Stimulated activated CD8-positive, alpha-beta memory T cell treated with anti-CD3 and anti-CD28 coated beads, Interleukin-12 subunit alpha, Interleukin-12 subunit beta, amount 100 ng/mL, for 4 hours (primary cell): ENCODE measurements around the gene CDKAL1.

Experiments used
- DNase-seq: peaks from one replicate; pipeline ENCODE4 v3.0.0-alpha.2; 2020; ENCODE audit warnings: low read depth

CDKAL1 gene

GRCh38 chr6:20681243-20681684, 147.0 kb downstream of the CDKAL1 start:
- no peak for DNase-seq

GRCh38 chr6:20684474-20684873, 150.2 kb downstream of the CDKAL1 start:
- no peak for DNase-seq

- DNase-seq = no peak
Observed at GRCh38 chr6:20686142-20686541, 151.9 kb downstream of the CDKAL1 start.

GRCh38 chr6:20687494-20687893, 153.2 kb downstream of the CDKAL1 start:
- no peak for DNase-seq

GRCh38 chr6:20688710-20689500, 154.6 kb downstream of the CDKAL1 start:
- DNase-seq = no peak

- DNase-seq = no peak
Observed at GRCh38 chr6:20691185-20691584, 156.9 kb downstream of the CDKAL1 start.

GRCh38 chr6:20692023-20692422, 157.8 kb downstream of the CDKAL1 start:
- no peak for DNase-seq

GRCh38 chr6:20693466-20694063, 159.3 kb downstream of the CDKAL1 start:
- no peak for DNase-seq

GRCh38 chr6:20696676-20697075, 162.4 kb downstream of the CDKAL1 start:
- DNase-seq = no peak

- no peak for DNase-seq
Observed at GRCh38 chr6:20698675-20699074, 164.4 kb downstream of the CDKAL1 start.

- DNase-seq = no peak
Observed at GRCh38 chr6:20699402-20699801, 165.1 kb downstream of the CDKAL1 start.

- DNase-seq = no peak
Observed at GRCh38 chr6:20700375-20700774, 166.1 kb downstream of the CDKAL1 start.

GRCh38 chr6:20702366-20702765, 168.1 kb downstream of the CDKAL1 start:
- no peak for DNase-seq

GRCh38 chr6:20703049-20703448, 168.8 kb downstream of the CDKAL1 start:
- DNase-seq = no peak

- DNase-seq = no peak
Observed at GRCh38 chr6:20704325-20705025, 170.2 kb downstream of the CDKAL1 start.

- DNase-seq = no peak
Observed at GRCh38 chr6:20705741-20706140, 171.5 kb downstream of the CDKAL1 start.

- no peak for DNase-seq
Observed at GRCh38 chr6:20706238-20706938, 172.1 kb downstream of the CDKAL1 start.

- DNase-seq = no peak
Observed at GRCh38 chr6:20706939-20707485, 172.8 kb downstream of the CDKAL1 start.

- no peak for DNase-seq
Observed at GRCh38 chr6:20707870-20708269, 173.6 kb downstream of the CDKAL1 start.

- no peak for DNase-seq
Observed at GRCh38 chr6:20708367-20709124, 174.3 kb downstream of the CDKAL1 start.

- DNase-seq = no peak
Observed at GRCh38 chr6:20709451-20709850, 175.2 kb downstream of the CDKAL1 start.
